Activated naive CD4-positive, alpha-beta T cell treated with anti-CD3 and anti-CD28 coated beads, Interleukin-2, amount 50 U/mL, for 24 hours (primary cell): Measurements from ENCODE around the gene NOL4L.
A peak's percentile ranks its signal among the peaks of the same experiment; 100 is the strongest.

Experiments used
- H3K27ac Mint-ChIP-seq: one replicate; pipeline ENCODE4 v1.8.0; 2021; ENCODE audit warnings: mild to moderate bottlenecking, mixed read lengths
- H3K27me3 Mint-ChIP-seq: one replicate; pipeline ENCODE4 v1.8.0; 2021; ENCODE audit warnings: mixed read lengths
- H3K36me3 Mint-ChIP-seq: one replicate; pipeline ENCODE4 v1.8.0; 2021; ENCODE audit warnings: mixed read lengths
- H3K4me1 Mint-ChIP-seq: one replicate; pipeline ENCODE4 v1.8.0; 2021; ENCODE audit warnings: mixed read lengths
- H3K4me3 Mint-ChIP-seq: one replicate; pipeline ENCODE4 v1.8.0; 2021; ENCODE audit warnings: mild to moderate bottlenecking, mixed read lengths
- H3K9me3 Mint-ChIP-seq: one replicate; pipeline ENCODE4 v1.8.0; 2021; ENCODE audit warnings: mixed read lengths

NOL4L gene

DNA sequence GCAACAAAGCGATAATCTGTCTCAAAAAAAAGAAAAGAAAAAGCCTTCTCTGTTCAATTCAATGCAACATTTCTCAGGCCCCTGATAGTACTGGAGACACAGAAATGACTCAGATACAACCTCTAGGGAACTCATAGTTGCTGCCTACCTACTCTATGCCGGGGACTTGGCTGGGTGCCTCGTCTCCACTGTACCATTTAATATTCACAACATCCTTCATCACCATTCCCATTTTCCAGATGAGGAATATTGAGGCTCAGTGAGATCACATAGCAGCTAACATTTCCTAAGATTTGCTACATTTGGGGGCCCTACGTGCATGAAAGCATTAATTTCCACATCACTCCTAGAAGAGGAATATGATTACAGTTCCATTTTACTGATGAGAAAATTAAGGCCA lies 7.5 kb downstream of the NOL4L start:
- Mint-ChIP-seq H3K4me3 (no peak overlapping the region), H3K36me3 (no peaks in the 10 kb centered on the region), H3K9me3 (no peaks in the 10 kb centered on the region), H3K27me3 (no peaks in the 10 kb centered on the region), H3K27ac (peak overlapping the region; percentile 87), H3K4me1 (peaks cover 40% of the 10 kb centered on the region)

- H3K27me3 Mint-ChIP-seq = no peaks in the 10 kb centered on the region
- no peaks in the 10 kb centered on the region for H3K9me3 Mint-ChIP-seq
- no peak overlapping the region for H3K4me3 Mint-ChIP-seq
- no peak overlapping the region for H3K27ac Mint-ChIP-seq
- peaks cover 42% of the 10 kb centered on the region for H3K4me1 Mint-ChIP-seq
- H3K36me3 Mint-ChIP-seq = no peaks in the 10 kb centered on the region
These were observed 8.1 kb downstream of the NOL4L start for GRCh38 chr20:32577023-32577422.

- Mint-ChIP-seq H3K4me3 (no peak overlapping the region), H3K36me3 (no peaks in the 10 kb centered on the region), H3K27me3 (no peaks in the 10 kb centered on the region), H3K27ac (no peak overlapping the region), H3K9me3 (no peaks in the 10 kb centered on the region), H3K4me1 (peaks cover 42% of the 10 kb centered on the region)
These were observed 8.6 kb downstream of the NOL4L start for GRCh38 chr20:32576560-32576959.

DNA sequence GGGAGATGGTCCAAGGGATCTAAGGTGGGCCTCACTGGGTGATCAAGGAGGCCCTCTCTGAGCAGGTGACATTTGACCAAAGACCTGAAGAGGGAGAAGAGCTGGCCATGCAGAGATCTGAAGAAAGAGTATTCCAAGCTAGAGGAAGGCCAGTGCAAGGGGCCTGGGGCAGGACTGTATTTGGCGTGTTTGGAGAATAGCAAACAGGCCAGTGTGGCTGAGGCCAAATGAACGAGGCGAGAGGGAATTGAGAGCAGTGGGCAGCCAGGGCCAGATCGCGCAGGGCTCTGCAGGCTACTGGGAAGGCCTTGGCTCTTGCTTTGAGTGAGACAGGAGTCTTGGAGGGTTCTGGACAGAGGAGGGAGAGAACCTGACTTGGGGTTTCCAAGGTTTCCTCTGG lies 9.3 kb downstream of the NOL4L start:
- H3K27ac Mint-ChIP-seq = no peak overlapping the region
- H3K4me1 Mint-ChIP-seq = peaks cover 43% of the 10 kb centered on the region
- no peaks in the 10 kb centered on the region for H3K36me3 Mint-ChIP-seq
- H3K9me3 Mint-ChIP-seq = no peaks in the 10 kb centered on the region
- no peaks in the 10 kb centered on the region for H3K27me3 Mint-ChIP-seq
- no peak overlapping the region for H3K4me3 Mint-ChIP-seq

DNA sequence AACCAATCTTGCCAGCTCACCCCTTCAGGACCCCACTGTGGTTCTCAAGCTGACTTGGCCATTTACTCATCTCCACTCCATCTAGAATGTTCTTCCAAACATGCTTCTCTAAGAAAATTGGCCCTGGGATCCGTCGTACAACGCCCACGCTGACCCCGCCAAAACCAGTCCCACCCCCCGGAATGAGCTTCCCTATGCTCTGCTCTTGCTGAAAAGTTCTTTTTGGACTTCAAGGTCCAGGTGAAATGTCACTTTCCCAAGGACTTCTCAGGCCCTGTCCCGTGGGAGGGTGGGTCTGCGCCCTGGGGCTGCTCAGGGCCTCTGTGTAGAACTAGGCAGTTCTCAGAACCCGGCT lies 9.9 kb downstream of the NOL4L start:
- H3K4me3 Mint-ChIP-seq = no peak overlapping the region
- H3K36me3 Mint-ChIP-seq = no peaks in the 10 kb centered on the region
- no peaks in the 10 kb centered on the region for H3K9me3 Mint-ChIP-seq
- no peaks in the 10 kb centered on the region for H3K27me3 Mint-ChIP-seq
- peaks cover 46% of the 10 kb centered on the region for H3K4me1 Mint-ChIP-seq
- no peak overlapping the region for H3K27ac Mint-ChIP-seq

GRCh38 chr20:32574296-32575226 lies 10.6 kb downstream of the NOL4L start:
- H3K4me3 Mint-ChIP-seq = no peak overlapping the region

DNA sequence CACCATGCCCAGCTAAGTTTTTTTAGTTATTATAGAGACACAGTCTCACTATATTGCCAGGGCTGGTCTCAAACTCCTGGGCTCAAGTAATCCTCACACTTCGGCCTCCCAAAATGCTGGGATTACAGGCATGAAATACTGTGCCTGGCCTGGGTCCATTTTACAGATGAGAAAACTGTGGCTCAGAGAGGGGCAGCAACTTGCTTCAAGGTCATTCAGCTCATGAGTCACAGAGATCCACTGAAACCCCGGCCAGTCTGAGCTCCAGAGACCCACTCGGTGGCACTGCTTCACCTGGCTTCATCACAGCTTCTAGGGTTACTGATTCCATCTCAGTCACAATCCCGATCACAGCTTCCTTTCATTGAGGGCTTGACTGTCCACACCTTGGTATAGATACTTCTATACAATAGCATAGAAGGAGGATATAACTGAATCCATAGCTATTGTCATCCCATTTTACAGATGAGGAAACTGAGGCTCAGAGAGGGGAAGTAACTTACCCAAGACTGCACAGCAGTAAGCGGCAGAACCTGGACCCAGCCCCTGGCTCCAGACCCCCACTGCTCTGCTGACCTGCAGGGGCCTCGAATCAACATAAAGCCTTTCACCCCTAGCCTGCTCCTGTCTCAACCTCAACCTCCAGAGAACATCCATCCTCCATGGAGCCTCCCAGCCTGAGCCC lies 11.8 kb downstream of the NOL4L start:
- no peaks in the 10 kb centered on the region for H3K36me3 Mint-ChIP-seq
- H3K4me3 Mint-ChIP-seq = no peak overlapping the region
- H3K9me3 Mint-ChIP-seq = no peaks in the 10 kb centered on the region
- no peak overlapping the region for H3K27ac Mint-ChIP-seq
- H3K4me1 Mint-ChIP-seq = peaks cover 55% of the 10 kb centered on the region
- H3K27me3 Mint-ChIP-seq = no peaks in the 10 kb centered on the region

More at GRCh38 chr20:32574296-32575226, 10.6 kb downstream of the NOL4L start:
- Mint-ChIP-seq H3K4me1 (peaks cover 53% of the 10 kb centered on the region), H3K9me3 (no peaks in the 10 kb centered on the region), H3K36me3 (no peaks in the 10 kb centered on the region), H3K27ac (peak overlapping the region; percentile 72), H3K27me3 (no peaks in the 10 kb centered on the region)

DNA sequence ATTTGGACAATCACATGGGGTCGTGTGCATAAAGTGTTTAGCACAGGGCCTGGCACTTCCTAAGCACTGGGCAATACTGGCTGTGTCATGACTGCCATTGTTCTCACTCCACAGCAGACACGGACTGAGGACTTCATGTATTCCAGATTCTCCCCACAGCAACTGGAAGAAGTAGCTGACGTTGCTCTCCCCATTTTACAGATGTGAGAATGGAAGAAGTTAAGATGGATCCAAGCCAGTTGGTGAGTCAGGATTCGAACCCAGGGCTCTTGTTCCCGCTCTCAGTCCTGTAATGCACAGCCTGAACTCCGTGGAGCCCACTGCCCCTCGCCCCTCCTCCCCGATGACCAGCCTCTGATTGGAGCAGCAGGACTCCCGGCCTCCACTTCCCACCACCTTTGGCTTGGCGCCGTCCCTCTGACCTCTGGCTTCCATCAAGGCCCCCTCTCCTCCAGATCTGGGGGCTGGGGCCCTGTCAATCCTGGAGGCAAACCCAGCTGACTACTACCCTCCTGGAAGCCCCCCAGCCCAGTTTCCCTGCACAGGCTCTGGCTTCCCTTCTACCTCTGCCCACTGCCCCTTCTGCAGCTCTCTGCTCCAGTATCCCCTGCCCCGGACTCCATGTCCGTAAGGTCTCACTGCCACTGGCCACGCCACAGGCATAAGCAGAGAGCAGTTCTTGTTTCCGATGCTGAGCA lies 12.7 kb downstream of the NOL4L start:
- H3K4me3 Mint-ChIP-seq = no peak overlapping the region
- no peaks in the 10 kb centered on the region for H3K9me3 Mint-ChIP-seq
- peaks cover 48% of the 10 kb centered on the region for H3K4me1 Mint-ChIP-seq
- no peaks in the 10 kb centered on the region for H3K27me3 Mint-ChIP-seq
- peak overlapping the region; percentile 46 for H3K27ac Mint-ChIP-seq
- H3K36me3 Mint-ChIP-seq = no peaks in the 10 kb centered on the region

DNA sequence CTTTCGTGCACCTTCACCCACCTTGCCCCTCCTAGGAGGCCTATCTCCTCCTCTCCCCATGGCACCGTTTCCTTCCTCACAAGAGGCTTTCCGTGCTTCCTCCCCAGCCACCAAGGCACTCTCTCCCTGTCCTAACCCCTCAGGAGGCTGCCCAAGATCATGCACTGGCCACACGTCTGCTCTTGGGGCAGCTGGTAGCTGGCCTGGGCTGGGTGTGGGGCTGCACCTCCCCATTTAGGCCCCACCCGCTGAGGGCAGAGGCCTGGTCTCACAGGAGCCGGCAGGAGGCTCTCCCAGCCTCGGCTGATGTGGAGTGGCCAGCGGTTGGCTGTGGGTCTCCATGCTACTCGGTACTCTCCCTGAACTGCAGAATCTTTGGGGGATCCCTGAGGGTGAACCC lies 13.6 kb downstream of the NOL4L start:
- peaks cover 46% of the 10 kb centered on the region for H3K4me1 Mint-ChIP-seq
- H3K36me3 Mint-ChIP-seq = no peaks in the 10 kb centered on the region
- H3K27me3 Mint-ChIP-seq = no peaks in the 10 kb centered on the region
- no peak overlapping the region for H3K4me3 Mint-ChIP-seq
- peak overlapping the region; percentile 48 for H3K27ac Mint-ChIP-seq
- H3K9me3 Mint-ChIP-seq = no peaks in the 10 kb centered on the region

DNA sequence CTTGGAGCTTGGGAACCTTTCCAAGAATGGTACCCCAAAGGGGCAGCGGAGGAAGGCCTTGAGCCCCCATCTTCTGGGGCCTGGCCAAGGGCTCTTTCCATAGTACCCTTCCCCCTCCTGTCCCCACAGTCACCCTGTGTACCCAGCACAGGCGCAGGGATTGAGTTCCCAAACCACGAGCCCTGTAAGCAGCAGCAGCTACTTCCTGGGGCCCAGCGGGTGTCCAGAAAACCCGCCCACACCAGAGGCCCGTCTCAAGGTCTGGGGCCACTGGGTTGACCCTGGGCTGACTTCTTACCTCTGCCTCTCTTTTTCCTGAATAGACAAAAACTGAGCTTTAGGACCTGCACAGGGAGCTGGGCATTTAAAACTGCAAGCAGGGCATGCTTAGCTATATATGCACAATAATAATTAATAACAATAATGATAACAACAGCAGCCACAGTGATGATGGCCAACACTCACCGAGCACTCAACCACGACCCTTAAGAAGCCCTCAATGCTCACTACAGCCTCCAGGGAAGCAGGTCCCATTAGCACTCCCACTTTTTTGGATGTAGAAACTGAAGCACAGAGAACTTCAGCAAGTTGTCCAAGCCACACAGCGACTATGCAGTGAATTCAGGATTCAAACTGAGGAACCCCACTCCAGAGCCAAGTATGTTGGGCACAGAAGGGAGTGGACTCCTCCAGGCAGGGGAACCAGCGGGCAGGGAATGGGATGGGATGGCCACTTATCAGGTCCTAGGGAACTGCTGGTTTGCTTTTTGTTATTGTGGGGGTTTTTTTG lies 14.5 kb downstream of the NOL4L start:
- Mint-ChIP-seq H3K36me3 (peaks cover under 1% of the 10 kb centered on the region), H3K9me3 (no peaks in the 10 kb centered on the region), H3K4me3 (no peak overlapping the region), H3K27me3 (no peaks in the 10 kb centered on the region), H3K27ac (peak overlapping the region; percentile 32), H3K4me1 (peaks cover 48% of the 10 kb centered on the region)

GRCh38 chr20:32569380-32570305 lies 15.5 kb downstream of the NOL4L start:
- H3K9me3 Mint-ChIP-seq = no peaks in the 10 kb centered on the region
- H3K36me3 Mint-ChIP-seq = peaks cover 3% of the 10 kb centered on the region
- peaks cover 52% of the 10 kb centered on the region for H3K4me1 Mint-ChIP-seq
- peak overlapping the region; percentile 66 for H3K27ac Mint-ChIP-seq
- no peaks in the 10 kb centered on the region for H3K27me3 Mint-ChIP-seq
- H3K4me3 Mint-ChIP-seq = no peak overlapping the region

DNA sequence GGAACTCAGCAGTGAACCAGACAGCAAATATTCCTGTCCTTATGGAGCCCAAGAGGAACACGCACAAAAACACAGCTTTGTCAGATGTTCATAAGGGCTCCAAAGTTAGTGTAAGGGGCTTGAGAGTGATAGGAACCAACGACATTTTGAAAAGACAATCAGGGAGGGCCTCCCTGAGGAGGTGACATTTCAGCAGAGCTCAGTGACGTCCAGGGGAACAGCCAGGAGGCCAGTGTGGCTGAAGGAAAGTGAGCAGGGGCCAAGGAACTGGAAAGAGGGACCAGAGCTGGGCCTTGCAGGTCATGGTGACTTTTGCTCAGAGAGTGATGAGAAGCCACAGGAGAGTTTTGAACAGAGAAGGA lies 16.1 kb downstream of the NOL4L start:
- Mint-ChIP-seq H3K27me3 (no peaks in the 10 kb centered on the region), H3K4me1 (peaks cover 58% of the 10 kb centered on the region), H3K36me3 (peaks cover 3% of the 10 kb centered on the region), H3K9me3 (no peaks in the 10 kb centered on the region), H3K4me3 (no peak overlapping the region), H3K27ac (peak overlapping the region; percentile 66)

DNA sequence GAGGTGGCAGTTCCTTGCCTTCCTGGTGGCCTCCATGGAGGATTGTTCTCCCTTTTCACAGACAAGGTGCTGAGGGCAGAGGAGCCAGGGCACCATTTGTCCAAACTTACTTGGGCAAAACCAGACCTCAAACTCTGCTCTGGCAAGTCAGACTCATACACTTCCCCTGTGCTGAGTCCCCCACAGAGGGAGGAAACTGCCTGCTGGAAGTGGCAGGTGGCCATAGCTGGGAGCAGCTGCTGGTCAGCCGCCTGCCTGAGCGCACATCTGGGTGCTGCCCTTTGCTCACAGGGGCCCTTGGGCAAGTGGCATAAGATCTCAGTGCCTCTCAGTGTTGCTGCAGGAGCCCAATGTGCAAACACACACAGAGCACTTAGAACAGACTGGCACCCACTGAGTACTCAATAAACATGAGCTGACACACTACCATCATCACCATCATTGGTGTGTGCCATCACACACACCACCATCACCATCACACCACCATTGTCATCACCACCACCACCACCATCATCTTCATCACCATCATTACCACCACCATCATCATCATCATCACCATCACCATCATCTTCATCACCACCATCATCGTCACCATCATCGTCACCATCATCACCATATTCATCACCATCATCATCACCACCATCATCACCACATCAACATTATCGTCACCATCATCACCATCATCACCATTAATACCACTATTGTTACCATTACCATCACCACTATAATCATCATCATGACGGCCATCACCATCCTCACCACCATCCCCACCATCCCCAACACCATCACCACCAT lies 17.6 kb downstream of the NOL4L start:
- Mint-ChIP-seq H3K9me3 (no peaks in the 10 kb centered on the region), H3K36me3 (peaks cover 3% of the 10 kb centered on the region), H3K4me1 (peaks cover 57% of the 10 kb centered on the region), H3K4me3 (no peak overlapping the region), H3K27me3 (no peaks in the 10 kb centered on the region), H3K27ac (no peak overlapping the region)
